PC-9 (cell line): Measurements from ENCODE around the gene SNAPC2.

Experiments used
- EZH2 ChIP-seq: fragments of 200-600 bp; sonication (generic); IDR thresholded peaks from 2 replicates; pipeline ENCODE4 v1.8.0; 2017; ENCODE audit warnings: antibody characterized with exemption, low read depth
- TF ChIP-seq, protein P1 (sequence below): fragments of 200-600 bp; sonication (generic); conservative IDR thresholded peaks from 2 replicates; pipeline ENCODE4 v1.6.1; 2017; ENCODE audit warnings: mixed run types, antibody characterized with exemption, mild to moderate bottlenecking, moderate library complexity

- TF ChIP-seq, protein P1, sequence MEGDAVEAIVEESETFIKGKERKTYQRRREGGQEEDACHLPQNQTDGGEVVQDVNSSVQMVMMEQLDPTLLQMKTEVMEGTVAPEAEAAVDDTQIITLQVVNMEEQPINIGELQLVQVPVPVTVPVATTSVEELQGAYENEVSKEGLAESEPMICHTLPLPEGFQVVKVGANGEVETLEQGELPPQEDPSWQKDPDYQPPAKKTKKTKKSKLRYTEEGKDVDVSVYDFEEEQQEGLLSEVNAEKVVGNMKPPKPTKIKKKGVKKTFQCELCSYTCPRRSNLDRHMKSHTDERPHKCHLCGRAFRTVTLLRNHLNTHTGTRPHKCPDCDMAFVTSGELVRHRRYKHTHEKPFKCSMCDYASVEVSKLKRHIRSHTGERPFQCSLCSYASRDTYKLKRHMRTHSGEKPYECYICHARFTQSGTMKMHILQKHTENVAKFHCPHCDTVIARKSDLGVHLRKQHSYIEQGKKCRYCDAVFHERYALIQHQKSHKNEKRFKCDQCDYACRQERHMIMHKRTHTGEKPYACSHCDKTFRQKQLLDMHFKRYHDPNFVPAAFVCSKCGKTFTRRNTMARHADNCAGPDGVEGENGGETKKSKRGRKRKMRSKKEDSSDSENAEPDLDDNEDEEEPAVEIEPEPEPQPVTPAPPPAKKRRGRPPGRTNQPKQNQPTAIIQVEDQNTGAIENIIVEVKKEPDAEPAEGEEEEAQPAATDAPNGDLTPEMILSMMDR = no peak
- no peak for TF ChIP-seq EZH2
Measured at GRCh38 chr19:7883796-7884570, 36.2 kb upstream of the SNAPC2 start.
